ENCODE data around the gene TRPM2. TPM values are rescaled to one million over a fixed set of nuclear protein-coding genes. Genes with fewer than 3 reads are reported as not detected.

Gene TRPM2
- total RNA-seq, 4 donors from 2014 or later: 0.40 to 6.9 (median 2.5) TPM

- no peaks in the 10 kb centered on the region for H3K27me3 ChIP-seq
- no peaks in the 10 kb centered on the region for H3K4me1 ChIP-seq
- TF ChIP-seq, protein P1, sequence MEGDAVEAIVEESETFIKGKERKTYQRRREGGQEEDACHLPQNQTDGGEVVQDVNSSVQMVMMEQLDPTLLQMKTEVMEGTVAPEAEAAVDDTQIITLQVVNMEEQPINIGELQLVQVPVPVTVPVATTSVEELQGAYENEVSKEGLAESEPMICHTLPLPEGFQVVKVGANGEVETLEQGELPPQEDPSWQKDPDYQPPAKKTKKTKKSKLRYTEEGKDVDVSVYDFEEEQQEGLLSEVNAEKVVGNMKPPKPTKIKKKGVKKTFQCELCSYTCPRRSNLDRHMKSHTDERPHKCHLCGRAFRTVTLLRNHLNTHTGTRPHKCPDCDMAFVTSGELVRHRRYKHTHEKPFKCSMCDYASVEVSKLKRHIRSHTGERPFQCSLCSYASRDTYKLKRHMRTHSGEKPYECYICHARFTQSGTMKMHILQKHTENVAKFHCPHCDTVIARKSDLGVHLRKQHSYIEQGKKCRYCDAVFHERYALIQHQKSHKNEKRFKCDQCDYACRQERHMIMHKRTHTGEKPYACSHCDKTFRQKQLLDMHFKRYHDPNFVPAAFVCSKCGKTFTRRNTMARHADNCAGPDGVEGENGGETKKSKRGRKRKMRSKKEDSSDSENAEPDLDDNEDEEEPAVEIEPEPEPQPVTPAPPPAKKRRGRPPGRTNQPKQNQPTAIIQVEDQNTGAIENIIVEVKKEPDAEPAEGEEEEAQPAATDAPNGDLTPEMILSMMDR (IDR thresholded peaks at IDR 0.05): no peak
- TF ChIP-seq POLR2A (IDR thresholded peaks at IDR 0.05): no peak
- H3K9me3 ChIP-seq: no peaks in the 10 kb centered on the region
- WGBS, 2 donors: 87% methylated on average over 3 of the region's 23 CpGs; no CpG with 5 or more reads in 1 of the 2 donors
- H3K27ac ChIP-seq: no peak overlapping the region
- intact Hi-C loops (cut with DNase I): no loop called here
- H3K36me3 ChIP-seq: peaks cover 23 to 100% (median 56%) of the 10 kb centered on the region in 3 donors
- no peak overlapping the region for H3K4me3 ChIP-seq
- DNase-seq: no peak
Observed at GRCh38 chr21:44321846-44322450, 31.5 kb upstream of the TRPM2 start.

DNA sequence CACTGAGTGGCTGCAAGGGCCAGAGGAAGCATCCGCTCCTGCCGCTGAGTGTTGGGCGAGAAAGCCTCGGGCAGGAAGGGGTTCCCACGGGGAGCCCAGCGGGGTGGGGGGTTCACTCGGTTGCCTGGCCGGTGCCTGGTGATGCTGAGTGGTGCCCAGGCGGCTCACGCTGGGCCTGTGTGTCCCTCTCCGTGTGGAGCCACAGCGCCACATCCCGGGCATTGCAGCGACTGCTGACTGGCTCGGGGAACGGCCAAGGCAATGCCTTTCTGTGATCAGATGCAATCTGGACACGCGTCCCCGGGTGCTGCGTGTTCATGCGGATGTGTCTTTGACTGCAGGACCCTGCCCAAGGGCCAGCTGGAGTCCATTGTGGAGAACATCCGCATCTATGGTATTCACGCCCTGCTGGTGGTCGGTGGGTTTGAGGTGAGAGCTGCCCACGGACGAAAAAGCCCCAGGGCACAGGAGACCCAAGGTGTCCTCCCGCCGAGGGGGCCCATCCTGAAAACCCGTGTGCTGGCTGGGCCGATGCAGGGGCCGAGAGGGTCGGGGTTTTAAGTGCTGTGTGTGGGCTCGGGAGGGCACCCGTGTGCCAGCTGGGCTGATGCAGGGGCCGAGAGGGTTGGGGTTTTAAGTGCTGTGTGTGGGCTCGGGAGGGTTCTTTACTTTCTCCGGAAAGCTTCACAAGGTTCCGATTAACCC is 30.6 kb upstream of the TRPM2 start:
- H3K36me3 ChIP-seq: peaks cover 25 to 100% (median 58%) of the 10 kb centered on the region in 3 donors
- 87% methylated on average over 9 of the region's 38 CpGs; no CpG with 5 or more reads in 1 of the 2 donors for WGBS, 2 donors
- TF ChIP-seq POLR2A (IDR thresholded peaks at IDR 0.05): no peak
- TF ChIP-seq, protein P1 (IDR thresholded peaks at IDR 0.05): no peak

GRCh38 chr21:44323591-44323990 is 29.8 kb upstream of the TRPM2 start:
- Histone ChIP-seq H3K4me1 (no peaks in the 10 kb centered on the region), H3K9me3 (no peaks in the 10 kb centered on the region), H3K27ac (no peak overlapping the region), H3K4me3 (no peak overlapping the region), H3K36me3 (peaks cover 25 to 94% (median 55%) of the 10 kb centered on the region in 3 donors), H3K27me3 (no peaks in the 10 kb centered on the region)
- TF ChIP-seq, protein P1 (IDR thresholded peaks at IDR 0.05): no peak
- TF ChIP-seq POLR2A (IDR thresholded peaks at IDR 0.05): no peak
- 60 to 100% methylated on average over 1 to 3 of the region's 20 CpGs for WGBS, 2 donors
- DNase-seq: no peak
- intact Hi-C loops (cut with DNase I): no loop called here

More for the DNA sequence above, 30.6 kb upstream of the TRPM2 start:
- no peak for DNase-seq
- H3K4me1 ChIP-seq: no peaks in the 10 kb centered on the region
- no peaks in the 10 kb centered on the region for H3K27me3 ChIP-seq
- H3K4me3 ChIP-seq: no peak overlapping the region
- no peak overlapping the region for H3K27ac ChIP-seq
- H3K9me3 ChIP-seq: no peaks in the 10 kb centered on the region
- intact Hi-C loops (cut with DNase I): no loop called here

DNA sequence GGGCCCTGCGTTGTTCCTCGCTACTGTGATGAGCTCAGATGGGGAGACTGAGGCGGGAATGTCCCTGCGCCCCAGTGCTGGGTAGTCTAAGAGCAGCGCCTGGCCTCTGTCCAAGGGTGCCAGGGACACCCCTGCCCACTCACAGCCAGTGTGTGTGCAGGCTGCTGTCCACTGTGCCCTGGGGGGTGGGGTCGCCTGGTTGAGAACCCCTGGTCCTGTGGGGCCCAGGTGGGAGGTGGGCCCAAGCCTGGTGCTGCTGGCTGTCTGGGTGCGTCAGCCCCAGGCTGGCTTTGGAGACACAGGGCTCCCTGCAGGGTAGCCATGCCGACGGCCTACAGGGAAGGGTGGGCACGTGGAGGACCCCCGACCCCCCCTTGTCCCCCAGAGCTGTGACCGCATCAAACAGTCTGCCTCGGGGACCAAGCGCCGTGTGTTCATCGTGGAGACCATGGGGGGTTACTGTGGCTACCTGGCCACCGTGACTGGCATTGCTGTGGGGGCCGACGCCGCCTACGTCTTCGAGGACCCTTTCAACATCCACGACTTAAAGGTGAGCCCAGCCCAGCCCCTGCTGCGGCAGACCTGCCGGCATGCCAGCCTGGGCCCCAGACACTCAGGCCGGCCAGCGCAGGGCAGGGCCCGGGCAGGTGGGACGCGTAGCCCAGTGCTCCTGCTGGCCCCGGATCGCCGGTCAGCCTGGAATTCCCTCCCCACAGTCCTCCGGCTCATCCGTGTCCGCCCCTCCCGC is 29.1 kb upstream of the TRPM2 start:
- WGBS, 2 donors: 92 to 96% methylated on average over 14 to 17 of the region's 37 CpGs

More for the DNA sequence above, 29.1 kb upstream of the TRPM2 start:
- Histone ChIP-seq H3K27ac (no peak overlapping the region), H3K27me3 (no peaks in the 10 kb centered on the region), H3K9me3 (no peaks in the 10 kb centered on the region), H3K4me3 (no peak overlapping the region), H3K4me1 (no peaks in the 10 kb centered on the region), H3K36me3 (peaks cover 25 to 87% (median 51%) of the 10 kb centered on the region in 3 donors)
- intact Hi-C loops (cut with DNase I): no loop called here
- no peak for DNase-seq
- TF ChIP-seq POLR2A (IDR thresholded peaks at IDR 0.05): no peak
- TF ChIP-seq, protein P1 (IDR thresholded peaks at IDR 0.05): no peak

Measured in esophagus squamous epithelium (tissue), 5 donors.